ENCODE measurements around the gene MCC.

- TF ChIP-seq TCF12 (IDR thresholded peaks at IDR 0.05; ENCODE audit: low read depth) (no peak), EP300 (IDR thresholded peaks at IDR 0.05; ENCODE audit: borderline replicate concordance) (no peak), YY1 (IDR thresholded peaks at IDR 0.05; ENCODE audit: low read depth) (no peak), REST (IDR thresholded peaks at IDR 0.05; ENCODE audit: low read depth) (no peak), MAX (IDR thresholded peaks at IDR 0.05) (no peak), RAD21 (IDR thresholded peaks at IDR 0.05; ENCODE audit: low read depth) (no peak), TAF1 (IDR thresholded peaks at IDR 0.05; ENCODE audit: low read depth) (no peak), FOXM1 (IDR thresholded peaks at IDR 0.05; ENCODE audit: borderline replicate concordance, low read depth) (no peak), USF1 (IDR thresholded peaks at IDR 0.05) (no peak), CREB1 (IDR thresholded peaks at IDR 0.05; ENCODE audit: low read depth) (no peak), TEAD4 (IDR thresholded peaks at IDR 0.05) (no peak), ZBTB7A (IDR thresholded peaks at IDR 0.05; ENCODE audit: low read depth) (no peak)
These were observed 448.9 kb downstream of the MCC start for GRCh38 chr5:113039229-113039933.

Data from Ishikawa (cell line).